Stimulated activated CD4-positive, alpha-beta T cell treated with anti-CD3 and anti-CD28 coated beads, Interleukin-1b, Interleukin-23, amount 100 ng/mL, for 1 hour (primary cell): ENCODE results near the gene LMNA.
"Not testable (repeated sequence)": the region's sequence is repeated elsewhere in the genome, so short reads cannot be mapped to it uniquely, and the experiment has no call there.

ENCODE experiments used
- DNase-seq, 2 donors: peaks; one replicate each; pipeline ENCODE4 v3.0.0-alpha.2; 2020; ENCODE audit warnings: low read depth in 2 of 2

Gene LMNA

GRCh38 chr1:156104861-156105832, 9.4 kb upstream of the LMNA start:
- no peak for DNase-seq

DNA sequence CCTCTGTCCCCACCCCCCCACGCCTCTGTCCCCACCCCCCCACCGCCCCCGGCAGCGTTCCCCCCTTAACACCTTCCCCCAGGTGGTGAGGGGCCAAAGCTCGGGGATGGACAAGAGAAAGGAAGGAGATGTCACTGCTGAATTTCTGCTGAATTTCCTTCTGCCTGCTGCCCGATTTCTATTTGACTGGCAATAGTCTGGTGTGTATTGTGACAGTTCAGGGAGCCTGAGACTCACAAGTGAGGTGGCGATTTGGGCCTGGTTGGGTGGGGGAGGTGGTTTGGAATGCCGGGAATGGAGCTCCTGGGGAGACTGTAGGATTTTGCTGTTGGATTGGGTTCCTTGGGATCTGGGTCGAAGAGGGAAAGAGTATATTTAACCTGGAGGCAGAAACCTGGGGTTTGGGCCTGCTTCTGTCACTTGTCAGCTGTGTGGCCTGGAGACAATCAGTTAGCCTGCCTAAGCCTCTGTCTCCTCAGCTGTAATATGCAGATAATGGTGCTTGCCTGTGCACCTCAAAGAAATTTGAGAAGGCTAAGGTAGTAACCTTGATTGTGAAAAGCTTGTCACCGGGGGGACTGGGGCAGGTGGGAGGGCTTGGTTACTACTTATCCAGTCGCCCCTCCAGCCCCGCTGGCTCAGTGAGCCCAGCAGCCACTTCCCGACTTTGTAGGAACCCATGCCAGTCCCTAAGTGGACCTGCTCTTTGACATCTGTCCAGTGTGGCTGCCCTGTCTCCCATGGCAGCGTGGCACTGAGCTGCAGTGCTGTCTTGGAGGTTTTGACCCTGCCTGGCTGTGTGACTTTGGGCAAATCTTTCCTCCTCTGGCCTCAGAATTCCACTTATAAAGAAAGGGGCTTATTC, 7.7 kb upstream of the LMNA start:
- no peak for DNase-seq

DNA sequence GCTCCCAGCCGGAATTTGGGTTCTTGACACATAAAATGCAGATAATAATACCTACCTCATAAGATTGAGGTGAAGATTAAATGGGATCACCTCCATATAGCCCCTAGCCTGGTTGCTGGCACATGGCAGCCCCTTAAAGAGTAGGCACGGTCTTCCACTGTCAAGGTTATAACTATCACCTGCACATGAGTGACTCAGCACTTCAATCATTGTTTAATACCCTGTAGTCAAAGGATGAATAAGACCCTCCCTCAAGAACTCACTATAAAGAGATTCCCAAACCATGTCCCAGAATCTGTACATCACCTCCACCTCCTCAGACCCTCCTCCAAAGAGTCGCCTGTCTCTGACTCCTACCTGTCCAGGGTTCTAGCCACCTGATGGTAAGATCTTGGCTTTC, 6.5 kb upstream of the LMNA start:
- no peak for DNase-seq

DNA sequence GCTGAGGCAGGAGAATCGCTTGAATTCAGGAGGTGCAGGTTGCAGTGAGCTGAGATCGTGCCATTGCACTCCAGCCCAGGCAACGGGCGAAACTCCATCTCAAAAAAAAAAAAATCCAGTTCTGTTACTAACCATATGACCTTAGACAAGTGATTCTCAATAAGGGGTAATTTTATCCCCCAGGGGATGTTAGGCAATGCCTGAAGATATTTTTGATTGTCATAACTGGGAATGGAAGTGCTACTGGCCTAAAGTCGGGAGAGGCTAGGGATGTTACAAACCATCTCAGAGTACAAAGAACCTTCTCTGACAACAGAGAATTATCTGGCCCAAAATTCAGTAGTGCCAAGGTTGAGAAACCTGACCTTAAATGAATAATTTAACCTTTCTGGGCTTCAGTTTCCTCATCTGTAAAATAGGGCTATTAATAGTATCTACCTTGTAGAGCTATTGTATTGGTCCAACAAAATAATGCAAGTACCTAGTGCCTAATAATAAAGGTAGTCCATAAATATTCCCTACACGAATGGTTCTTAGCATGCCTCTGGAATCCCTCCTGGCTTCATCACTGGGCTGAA, 5.8 kb upstream of the LMNA start:
- DNase-seq: no peak

- DNase-seq: no peak
Measured at GRCh38 chr1:156110252-156110651, 4.3 kb upstream of the LMNA start.

DNA sequence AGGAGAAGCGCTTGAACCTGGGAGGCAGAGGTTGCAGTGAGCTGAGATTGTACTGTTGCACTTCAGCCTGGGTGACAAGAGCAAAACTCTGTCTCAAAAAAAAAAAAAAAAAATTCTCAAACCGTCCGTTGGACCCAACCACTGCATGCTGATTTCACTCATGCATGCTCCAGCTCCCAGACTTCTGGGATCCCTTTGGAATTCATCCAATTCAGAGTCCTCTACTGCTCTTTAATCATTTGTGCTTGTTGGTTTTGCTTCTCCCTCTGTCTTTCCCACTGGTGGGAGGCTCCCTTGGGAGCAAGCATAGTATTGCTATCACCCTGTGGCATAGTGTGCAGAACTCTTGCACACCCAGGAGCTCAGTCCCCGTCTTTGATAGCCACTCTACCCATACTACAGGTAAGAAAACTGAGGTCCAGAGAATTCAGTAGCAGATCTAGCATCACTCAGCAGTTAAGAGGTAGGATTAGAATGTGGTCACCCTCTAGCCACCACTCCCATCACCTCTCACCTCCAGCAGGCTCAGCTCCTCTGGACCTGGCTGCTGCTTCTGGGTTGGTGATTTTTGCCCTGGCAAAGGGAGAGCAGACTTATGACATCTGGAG, 3.1 kb upstream of the LMNA start:
- no peak for DNase-seq

DNA sequence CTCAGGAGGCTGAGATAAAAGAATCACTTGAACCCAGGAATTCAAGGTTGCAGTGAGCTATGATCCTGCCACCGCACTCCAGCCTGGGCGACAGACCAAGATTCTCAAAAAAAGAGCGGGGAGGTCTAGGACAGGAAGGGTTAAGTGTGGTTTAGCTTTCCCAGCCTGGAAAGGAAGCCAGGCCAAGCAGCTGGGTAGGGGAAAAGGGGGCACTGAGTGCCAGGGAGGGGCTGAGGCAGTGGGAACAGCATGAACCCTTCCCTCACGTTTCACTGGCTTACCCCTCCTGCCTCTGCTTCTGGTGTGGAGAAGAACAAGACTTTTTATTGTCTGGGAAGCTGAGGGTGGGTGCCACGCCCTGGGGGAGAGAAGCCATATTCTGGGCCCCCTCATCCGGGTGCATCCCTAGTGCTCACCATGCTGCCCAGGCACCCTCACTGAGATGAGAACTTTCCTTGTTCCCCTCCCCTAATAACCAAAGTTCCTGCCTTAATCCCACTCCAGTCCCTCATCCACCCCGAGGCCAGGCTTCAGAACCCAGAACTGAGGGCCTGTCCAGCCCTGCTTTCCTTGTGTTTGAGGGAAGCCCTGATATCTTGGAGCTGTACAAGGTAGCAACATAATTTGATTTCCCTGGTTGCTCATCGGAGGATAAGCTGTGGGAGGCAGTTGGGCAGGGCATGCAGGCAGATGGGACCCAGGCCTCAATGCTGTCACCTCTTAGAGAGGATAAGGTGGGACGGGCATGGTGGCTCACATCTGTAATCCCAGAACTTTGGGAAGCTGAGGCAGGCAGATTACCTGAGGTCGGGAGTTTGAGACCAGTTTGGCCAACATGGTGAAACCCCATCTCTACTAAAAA, 2.0 kb upstream of the LMNA start:
- DNase-seq: no peak

DNA sequence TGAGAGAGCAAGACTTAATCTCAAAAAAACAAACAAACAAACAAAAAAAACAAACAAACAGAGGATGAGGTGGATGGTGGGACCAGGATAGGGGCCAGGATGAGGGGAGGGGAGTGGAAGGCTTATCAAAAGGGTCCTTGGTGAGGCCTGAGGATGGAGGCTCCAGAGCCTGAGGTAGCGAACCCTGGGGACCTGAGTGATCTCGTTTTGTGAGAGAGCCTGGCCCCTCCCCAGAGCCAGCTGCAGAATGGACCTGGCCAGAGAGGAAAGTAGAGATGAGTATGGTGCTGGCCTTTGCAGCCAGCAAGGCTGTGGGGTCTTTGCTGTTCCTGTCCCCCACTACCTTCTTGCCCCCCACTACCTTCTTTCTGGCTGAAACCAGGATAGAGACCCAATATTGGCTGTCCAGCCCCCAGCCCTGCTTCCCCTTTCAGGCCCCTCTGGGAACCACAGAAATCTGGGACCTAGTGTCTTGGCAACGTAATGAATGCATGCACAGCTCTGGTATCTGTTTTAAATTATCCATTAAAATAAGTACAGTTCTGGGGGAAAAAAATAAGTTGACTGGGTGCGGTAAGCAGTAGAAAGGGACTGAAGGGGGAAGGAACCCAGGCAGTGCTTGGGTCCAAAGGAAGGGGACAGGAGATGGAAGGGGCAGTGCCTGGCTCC, 1.1 kb upstream of the LMNA start:
- no peak for DNase-seq

- no peak for DNase-seq
Measured at GRCh38 chr1:156114919-156115513, 505 bp downstream of the LMNA start.

GRCh38 chr1:156115514-156116374, 1.2 kb downstream of the LMNA start:
- DNase-seq: no peak

DNA sequence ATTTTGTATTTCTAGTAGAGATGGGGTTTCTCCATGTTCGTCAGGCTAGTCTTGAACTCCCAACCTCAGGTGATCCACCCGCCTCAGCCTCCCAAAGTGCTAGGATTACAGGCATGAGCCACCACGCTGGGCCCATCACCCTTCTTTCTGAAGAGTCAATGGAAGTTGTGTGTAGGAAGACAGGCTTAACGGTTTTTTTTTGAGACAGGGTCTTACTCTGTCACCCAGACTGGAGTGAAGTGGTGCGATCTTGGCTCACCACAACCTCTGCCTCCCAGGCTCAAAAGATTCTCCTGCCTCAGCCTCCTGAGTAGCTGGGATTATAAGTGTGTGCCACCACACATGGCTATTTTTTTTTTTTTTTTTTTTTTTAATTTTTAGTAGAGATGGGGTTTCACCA, 2.2 kb downstream of the LMNA start:
- DNase-seq: not testable (repeated sequence)

DNA sequence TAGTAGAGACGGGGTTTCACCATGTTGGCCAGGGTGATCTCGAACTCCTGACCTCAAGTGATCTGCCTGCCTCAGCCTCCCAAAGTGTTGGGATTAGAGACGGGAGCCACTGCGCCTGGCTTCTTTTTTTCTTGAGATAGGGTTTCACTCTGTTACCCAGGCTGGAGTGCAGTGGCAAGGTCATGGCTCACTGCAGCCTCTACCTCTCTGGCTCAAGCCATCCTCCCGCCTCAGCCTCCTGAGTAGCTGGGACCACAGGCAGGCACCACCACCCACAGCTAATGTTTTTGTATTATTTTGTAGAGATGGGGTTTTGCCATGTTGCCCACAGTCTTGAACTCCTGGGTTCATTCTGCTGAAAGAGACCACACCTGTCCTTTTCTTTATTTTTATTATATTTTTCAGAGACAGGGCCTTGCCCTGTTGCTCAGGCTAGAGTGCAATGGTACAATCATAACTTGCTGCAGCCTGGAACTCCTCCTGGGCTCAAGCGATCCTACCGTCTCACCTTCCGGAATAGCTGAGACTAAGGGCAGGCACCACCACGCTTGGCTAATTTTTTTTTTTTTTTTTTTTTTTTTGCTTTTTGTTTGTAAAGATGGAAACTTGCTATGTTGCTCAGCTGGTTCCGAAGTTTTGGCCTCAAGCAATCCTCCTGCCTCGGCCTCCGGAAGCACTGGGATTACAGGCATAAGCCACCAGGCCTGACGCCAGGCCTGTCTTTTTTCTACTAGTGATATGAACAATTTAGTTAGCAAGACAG, 3.1 kb downstream of the LMNA start:
- no peak for DNase-seq

DNA sequence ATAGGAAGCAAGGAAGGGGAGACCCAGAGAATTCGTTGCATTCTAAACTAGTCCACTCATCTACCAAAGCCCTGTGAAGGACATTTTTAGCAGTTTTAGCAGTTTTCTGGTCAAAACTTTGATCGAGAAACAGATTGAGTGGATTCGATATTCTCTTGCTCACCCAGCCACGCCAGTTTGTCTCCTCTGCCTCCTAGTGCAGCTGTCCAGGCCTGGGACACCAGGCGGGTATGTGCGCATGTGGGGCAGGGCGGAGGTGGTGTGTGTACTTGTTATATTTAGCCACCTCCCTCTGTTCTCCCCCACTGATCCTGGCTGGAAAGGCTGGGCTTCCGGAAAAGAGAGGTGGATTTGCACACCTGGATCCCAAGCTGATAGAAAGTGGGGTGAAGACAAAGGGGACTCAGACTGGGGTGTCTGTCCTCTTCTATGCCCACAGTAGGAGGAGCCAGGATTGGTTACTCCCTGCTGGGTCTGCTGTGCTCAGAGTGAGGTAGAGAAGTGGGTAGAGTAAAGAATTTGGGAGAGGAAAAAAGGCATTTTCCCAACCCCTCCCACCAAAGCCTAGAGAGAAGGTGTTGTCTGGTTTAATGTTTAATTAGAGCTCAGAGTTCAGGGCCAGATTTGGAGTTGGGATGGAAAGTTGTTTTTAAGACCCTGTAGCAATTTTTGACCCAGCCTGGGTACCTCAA, 3.8 kb downstream of the LMNA start:
- DNase-seq: no peak

DNA sequence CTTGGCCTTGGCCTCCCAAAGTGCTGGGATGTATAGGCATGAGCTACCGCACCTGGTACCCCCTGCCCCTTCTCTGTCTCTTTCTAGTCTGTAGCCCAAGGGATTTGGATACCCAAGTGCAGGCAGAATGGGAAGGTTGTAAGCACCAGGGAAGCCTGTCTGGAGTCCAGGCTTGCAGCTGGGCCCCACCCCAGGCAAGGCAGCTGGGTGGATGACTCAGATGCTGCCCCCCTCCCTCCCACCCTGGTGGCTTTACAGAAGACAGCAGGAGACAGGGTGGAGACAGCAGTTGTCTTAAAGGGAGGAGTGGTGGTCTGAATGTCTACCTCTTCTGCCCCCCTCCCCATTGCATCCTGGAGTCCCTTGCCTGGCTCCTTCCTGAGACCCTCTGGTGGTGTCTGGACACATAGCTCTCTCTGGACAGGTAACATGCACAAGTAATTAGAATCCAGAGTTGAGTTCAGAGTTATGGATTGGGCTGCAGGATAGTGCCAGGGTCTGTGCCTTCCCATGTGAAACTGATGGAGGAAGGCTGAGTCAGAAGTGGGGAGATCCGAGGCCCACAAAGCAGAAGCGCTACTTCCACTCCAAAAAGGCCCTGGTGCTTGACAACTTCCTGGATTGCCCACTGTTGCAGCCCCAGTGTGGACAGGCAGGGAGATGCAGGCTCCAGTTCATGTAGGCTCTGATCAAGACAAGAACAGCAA, 5.1 kb downstream of the LMNA start:
- DNase-seq: no peak

GRCh38 chr1:156120318-156120717, 5.8 kb downstream of the LMNA start:
- no peak for DNase-seq

- not testable (repeated sequence) for DNase-seq
Measured at GRCh38 chr1:156121005-156121404, 6.5 kb downstream of the LMNA start.

DNA sequence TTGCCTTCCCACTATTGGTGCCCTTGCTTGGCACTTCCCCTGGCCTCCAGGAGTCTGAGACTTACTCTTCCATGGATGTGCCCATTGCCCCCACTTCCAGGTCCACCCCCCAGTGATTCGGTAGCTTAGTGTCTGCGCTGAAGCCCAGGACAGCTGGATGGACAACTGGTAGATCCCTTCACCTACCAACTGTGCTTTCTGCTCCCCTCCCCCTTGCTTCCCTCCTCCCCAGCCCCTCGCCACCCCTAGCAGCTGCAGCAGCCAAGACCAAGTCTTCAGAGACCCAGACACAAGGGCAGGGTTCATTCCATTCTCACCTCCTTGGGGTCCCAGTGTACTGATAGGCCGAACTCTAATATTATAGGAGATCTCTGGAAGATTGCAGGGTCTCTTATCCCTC, 6.9 kb downstream of the LMNA start:
- DNase-seq: no peak
